Keratinocyte (primary cell): ENCODE measurements around the gene CCDC24.

Experiments
- EZH2 ChIP-seq: IDR thresholded peaks from one replicate; pipeline ENCODE4 v1.6.1; 2012; ENCODE audit warnings: inconsistent platforms, mild to moderate bottlenecking, low read length, moderate library complexity
- TF ChIP-seq, protein P1 (sequence below), 3 experiments: IDR thresholded peaks in 1 of 3; conservative IDR thresholded peaks in 1 of 3; optimal IDR thresholded peaks in 1 of 3; 2 replicates in 2 of 3; 3 replicates in 1 of 3; pipeline versions ENCODE3 to v1.5.1; 2011; ENCODE audit warnings: low read length in 3 of 3, mild to moderate bottlenecking in 3 of 3, moderate library complexity in 2 of 3, control low read depth in 1 of 3, inconsistent platforms in 1 of 3; ENCODE audit not compliant: insufficient read depth in 2 of 3; ENCODE audit errors: extremely low read depth in 1 of 3

DNA sequence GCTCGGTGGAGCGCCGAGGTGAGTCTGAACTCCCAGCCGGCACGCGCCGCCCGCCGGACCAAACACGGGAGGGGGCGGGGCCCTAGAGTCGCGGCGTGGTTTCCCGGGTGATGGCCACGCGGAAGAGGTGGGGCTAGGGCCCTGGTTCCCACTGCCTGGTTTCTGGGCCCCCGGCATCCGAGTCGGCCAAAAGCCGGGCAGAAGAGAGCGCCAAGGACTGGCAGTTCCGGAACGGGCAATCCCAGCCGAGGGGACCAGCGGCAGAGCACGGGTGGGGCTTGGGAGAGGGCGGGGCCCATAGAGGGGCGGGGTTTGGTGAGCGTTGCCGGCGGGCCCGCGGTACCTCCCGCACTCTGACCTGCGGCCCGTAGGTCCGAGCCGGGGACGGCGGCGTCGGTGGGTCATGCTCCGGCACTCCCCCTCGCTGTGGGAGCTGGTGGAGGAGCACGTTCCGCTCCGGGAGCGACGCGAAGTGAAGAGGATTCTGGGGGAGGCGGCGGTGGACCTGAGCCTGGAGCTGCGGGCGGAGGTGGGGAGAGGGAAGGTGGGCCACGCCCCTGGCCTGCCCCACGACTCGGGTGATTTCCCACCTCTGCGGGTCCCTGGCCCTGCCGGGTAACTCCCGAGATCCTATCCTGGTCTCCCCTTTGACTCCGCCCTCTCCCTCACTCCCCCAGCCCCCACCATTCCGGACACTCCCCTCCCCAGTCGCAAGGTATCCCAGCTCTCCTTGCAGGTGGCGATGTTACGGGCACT, at the start of gene CCDC24:
- TF ChIP-seq, protein P1, sequence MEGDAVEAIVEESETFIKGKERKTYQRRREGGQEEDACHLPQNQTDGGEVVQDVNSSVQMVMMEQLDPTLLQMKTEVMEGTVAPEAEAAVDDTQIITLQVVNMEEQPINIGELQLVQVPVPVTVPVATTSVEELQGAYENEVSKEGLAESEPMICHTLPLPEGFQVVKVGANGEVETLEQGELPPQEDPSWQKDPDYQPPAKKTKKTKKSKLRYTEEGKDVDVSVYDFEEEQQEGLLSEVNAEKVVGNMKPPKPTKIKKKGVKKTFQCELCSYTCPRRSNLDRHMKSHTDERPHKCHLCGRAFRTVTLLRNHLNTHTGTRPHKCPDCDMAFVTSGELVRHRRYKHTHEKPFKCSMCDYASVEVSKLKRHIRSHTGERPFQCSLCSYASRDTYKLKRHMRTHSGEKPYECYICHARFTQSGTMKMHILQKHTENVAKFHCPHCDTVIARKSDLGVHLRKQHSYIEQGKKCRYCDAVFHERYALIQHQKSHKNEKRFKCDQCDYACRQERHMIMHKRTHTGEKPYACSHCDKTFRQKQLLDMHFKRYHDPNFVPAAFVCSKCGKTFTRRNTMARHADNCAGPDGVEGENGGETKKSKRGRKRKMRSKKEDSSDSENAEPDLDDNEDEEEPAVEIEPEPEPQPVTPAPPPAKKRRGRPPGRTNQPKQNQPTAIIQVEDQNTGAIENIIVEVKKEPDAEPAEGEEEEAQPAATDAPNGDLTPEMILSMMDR (optimal IDR thresholded peaks at IDR 0.05 in 1 of 3, IDR thresholded peaks at IDR 0.05 in 1 of 3, conservative IDR thresholded peaks at IDR 0.05 in 1 of 3; ENCODE audit: extremely low read depth in 1 of 3, insufficient read depth in 2 of 3, low read length in 3 of 3): no peak
- TF ChIP-seq EZH2: no peak
